LNCAP (cell line): ENCODE data around the gene SIX5.

ENCODE experiments used
- TF ChIP-seq, protein P1 (sequence below): fragments of 450-650 bp; IDR thresholded peaks from 2 replicates; pipeline ENCODE4 v1.5.1; 2017; ENCODE audit warnings: mild to moderate bottlenecking

The SIX5 gene

GRCh38 chr19:45790942-45791341, 21.9 kb upstream of the SIX5 start:
- TF ChIP-seq, protein P1, sequence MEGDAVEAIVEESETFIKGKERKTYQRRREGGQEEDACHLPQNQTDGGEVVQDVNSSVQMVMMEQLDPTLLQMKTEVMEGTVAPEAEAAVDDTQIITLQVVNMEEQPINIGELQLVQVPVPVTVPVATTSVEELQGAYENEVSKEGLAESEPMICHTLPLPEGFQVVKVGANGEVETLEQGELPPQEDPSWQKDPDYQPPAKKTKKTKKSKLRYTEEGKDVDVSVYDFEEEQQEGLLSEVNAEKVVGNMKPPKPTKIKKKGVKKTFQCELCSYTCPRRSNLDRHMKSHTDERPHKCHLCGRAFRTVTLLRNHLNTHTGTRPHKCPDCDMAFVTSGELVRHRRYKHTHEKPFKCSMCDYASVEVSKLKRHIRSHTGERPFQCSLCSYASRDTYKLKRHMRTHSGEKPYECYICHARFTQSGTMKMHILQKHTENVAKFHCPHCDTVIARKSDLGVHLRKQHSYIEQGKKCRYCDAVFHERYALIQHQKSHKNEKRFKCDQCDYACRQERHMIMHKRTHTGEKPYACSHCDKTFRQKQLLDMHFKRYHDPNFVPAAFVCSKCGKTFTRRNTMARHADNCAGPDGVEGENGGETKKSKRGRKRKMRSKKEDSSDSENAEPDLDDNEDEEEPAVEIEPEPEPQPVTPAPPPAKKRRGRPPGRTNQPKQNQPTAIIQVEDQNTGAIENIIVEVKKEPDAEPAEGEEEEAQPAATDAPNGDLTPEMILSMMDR = no peak

DNA sequence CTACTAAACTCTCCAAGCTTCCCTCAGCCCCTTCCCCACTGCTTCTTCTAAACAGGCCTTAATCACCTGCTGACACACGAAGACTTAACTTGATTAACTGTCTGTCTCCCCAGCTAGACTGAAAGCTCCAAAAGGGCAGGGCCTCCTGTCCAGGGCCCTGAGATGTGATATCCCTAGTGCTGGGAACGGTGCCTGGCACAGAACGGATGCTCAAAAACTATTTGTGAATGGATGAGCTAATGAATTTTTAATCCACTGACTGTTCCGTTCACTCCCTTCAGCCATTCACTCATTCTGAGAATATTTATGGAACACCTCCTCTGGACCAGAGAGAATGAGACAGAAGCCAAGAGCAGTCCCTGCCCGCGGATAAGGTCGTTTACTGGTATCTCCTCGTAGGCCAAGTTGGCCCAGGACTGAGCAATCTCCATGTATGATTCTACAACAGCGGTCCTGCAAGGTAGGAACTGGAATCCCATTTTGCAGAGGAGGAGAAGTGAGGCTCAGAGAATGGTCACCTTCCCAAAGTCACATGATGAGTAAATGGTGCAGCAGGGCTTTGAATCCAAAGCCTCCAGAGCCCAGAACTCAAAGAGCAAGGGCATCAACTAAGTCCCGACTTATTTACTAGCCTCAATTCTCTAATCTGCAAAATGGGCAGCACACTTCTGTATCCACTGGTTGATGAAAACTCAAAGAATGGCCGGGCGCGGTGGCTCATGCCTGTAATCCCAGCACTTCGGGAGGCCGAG, 20.2 kb upstream of the SIX5 start:
- TF ChIP-seq, protein P1 = no peak

DNA sequence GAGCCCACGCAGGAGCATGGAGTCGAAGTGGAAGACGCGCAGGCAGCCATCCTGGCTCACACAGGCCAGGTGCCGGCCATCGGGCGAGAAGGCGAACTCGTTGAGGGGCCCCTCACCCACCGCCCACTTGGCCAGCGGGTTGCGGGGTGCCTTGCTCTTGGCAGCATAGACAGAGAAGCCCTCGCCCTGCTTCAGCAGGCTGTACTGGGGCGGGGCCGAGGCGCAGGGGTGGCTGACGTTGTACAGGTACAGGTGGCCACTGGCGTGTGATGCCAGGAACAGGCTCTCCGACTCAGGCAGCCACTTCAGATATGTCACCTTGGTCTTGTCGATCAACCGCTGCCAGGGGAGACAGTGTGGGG, 17.5 kb upstream of the SIX5 start:
- TF ChIP-seq, protein P1 = no peak

GRCh38 chr19:45785781-45786532, 16.9 kb upstream of the SIX5 start:
- TF ChIP-seq, protein P1 = no peak

GRCh38 chr19:45785097-45785496, 16.0 kb upstream of the SIX5 start:
- TF ChIP-seq, protein P1 = no peak

GRCh38 chr19:45784096-45784495, 15.0 kb upstream of the SIX5 start:
- TF ChIP-seq, protein P1 = no peak

DNA sequence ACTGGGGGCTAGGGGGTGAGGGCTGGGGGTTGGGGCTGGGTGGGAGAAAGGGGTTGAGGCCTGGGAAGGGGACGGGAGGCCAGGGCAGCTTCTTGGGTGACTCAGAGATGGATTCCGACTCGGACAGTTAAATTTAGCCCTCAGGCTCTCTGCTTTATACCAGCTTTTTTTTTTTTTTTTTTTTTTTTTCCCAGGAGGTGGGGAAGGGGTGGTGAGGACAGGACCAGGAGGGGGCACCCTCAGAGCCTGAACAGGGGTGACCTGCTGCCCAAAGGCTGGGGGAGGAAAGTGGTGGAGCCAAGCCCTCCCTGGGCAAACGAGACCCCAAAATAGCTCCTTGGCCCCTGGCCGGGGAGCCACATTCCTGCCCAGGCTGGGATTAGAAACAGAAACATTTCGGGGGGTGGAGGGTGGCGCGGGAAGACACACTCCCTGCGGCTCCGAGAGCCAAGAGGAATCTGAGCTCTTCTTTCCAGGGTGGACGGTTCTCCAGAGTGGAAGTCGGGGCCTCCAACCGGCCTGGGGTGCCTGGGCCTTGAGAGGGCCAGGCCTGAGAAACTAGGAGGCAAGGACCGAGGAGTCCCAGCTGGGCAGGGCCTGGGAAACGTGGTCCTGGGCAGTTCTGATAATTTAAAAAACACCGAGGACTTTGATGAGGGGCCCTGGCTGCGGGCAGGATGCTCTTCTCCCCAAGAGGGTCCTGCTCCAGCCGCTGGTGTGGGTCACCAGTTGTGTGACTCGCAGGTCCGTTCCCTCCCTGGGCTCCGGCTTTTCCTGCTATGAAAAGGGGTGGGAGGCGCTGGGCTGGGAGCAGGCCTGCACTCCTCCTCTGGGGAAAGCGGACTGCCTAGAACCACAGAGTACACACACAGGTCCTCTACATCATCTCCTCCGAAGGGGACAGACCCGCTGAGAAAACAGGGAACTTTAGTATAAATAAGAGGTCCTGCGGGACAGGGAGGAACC, 14.1 kb upstream of the SIX5 start:
- TF ChIP-seq, protein P1 = no peak
